Measurements from ENCODE around the gene KIF26B.

Gene KIF26B

DNA sequence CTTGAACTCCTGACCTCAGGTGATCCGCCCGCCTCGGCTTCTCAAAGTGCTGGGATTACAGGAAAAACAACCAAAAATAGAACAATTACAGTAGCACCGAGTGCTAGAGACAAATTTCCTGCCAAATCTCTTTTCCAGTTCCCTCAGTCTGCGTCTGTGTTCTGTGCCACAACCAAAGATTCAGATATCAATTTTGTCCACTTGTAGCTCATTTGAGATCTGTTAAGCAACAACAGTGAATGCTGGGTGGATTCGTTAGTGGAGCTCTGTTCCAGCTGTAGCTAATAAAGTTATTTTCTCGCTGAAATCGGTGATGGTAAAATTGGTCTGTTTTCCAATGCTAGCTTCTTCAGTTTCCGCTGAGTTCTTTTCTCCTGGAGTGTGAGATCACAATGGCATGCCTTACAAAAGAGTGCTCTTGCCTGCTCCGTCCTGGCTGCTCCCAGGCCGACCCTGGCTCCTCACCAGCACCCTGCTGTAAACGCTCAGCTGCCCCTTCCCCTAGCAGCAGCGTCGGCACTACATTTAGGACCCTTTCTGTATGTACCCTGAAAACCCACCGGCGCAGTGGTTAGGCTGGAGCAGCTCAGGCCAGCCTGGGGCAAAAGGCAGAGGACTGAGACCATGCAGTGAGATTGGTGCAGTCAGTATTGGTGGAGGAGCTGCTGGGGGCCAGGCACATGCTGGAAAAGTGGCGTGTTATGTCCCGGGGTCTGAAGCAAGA lies 395.4 kb downstream of the KIF26B start:
- DNase-seq (ENCODE audit: low read depth): no peak
- no peak for TF ChIP-seq POLR2A (IDR thresholded peaks at IDR 0.05; ENCODE audit: extremely low read depth, insufficient read length)
- TF ChIP-seq, protein P1, sequence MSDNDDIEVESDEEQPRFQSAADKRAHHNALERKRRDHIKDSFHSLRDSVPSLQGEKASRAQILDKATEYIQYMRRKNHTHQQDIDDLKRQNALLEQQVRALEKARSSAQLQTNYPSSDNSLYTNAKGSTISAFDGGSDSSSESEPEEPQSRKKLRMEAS (IDR thresholded peaks at IDR 0.05; ENCODE audit: low read depth, low read length): no peak
- no peak for TF ChIP-seq MYC (IDR thresholded peaks at IDR 0.05; ENCODE audit: low read depth, low read length)
- TF ChIP-seq, protein P2, sequence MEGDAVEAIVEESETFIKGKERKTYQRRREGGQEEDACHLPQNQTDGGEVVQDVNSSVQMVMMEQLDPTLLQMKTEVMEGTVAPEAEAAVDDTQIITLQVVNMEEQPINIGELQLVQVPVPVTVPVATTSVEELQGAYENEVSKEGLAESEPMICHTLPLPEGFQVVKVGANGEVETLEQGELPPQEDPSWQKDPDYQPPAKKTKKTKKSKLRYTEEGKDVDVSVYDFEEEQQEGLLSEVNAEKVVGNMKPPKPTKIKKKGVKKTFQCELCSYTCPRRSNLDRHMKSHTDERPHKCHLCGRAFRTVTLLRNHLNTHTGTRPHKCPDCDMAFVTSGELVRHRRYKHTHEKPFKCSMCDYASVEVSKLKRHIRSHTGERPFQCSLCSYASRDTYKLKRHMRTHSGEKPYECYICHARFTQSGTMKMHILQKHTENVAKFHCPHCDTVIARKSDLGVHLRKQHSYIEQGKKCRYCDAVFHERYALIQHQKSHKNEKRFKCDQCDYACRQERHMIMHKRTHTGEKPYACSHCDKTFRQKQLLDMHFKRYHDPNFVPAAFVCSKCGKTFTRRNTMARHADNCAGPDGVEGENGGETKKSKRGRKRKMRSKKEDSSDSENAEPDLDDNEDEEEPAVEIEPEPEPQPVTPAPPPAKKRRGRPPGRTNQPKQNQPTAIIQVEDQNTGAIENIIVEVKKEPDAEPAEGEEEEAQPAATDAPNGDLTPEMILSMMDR (IDR thresholded peaks at IDR 0.05; ENCODE audit: low read depth, low read length): no peak
- no peak overlapping the region for H3K4me3 ChIP-seq (ENCODE audit: low read depth, low read length)

DNA sequence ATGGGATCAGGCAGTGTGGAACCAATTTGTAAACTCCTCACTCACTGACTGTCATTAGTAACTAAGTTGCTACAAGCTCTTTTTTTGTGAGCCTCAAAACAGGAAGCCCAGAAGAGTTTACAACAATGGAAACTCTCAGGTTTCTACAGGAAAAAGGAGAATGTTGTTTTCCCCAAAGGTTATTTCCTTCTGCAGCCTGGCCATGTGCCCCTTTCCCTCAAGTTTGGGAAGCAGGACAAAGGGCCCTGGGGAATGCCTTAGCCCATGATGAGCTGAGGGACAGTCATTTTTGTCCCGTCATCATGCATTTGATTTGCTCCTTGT lies 395.9 kb downstream of the KIF26B start:
- DNase-seq (ENCODE audit: low read depth): no peak
- TF ChIP-seq, protein P1 (IDR thresholded peaks at IDR 0.05; ENCODE audit: low read depth, low read length): no peak
- TF ChIP-seq, protein P2 (IDR thresholded peaks at IDR 0.05; ENCODE audit: low read depth, low read length): no peak
- TF ChIP-seq MYC (IDR thresholded peaks at IDR 0.05; ENCODE audit: low read depth, low read length) (no peak), POLR2A (IDR thresholded peaks at IDR 0.05; ENCODE audit: extremely low read depth, insufficient read length) (no peak)
- H3K4me3 ChIP-seq (ENCODE audit: low read depth, low read length): no peak overlapping the region

DNA sequence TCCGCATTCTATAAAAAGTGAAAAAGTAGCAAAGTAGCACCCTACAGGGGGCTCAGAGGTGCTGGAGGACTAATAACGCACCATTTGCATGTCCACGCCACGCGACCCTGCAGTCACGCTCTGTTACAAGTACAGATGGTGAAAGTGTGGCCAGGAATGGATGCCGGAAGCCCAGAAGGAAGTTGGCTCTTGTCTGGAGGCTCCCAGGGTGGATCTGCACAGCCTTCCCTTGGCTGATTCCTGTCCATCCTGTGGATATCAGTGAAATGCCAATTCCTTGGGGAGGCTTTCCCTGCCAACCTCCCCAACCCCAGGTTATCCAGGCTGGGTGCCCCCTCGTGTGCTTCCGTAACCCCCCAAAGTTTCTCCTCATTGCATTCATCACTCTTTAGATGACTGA lies 396.8 kb downstream of the KIF26B start:
- DNase-seq (ENCODE audit: low read depth): no peak
- no peak overlapping the region for H3K4me3 ChIP-seq (ENCODE audit: low read depth, low read length)
- TF ChIP-seq POLR2A (IDR thresholded peaks at IDR 0.05; ENCODE audit: extremely low read depth, insufficient read length) (no peak), MYC (IDR thresholded peaks at IDR 0.05; ENCODE audit: low read depth, low read length) (no peak)
- TF ChIP-seq, protein P2 (IDR thresholded peaks at IDR 0.05; ENCODE audit: low read depth, low read length): no peak
- TF ChIP-seq, protein P1 (IDR thresholded peaks at IDR 0.05; ENCODE audit: low read depth, low read length): no peak

DNA sequence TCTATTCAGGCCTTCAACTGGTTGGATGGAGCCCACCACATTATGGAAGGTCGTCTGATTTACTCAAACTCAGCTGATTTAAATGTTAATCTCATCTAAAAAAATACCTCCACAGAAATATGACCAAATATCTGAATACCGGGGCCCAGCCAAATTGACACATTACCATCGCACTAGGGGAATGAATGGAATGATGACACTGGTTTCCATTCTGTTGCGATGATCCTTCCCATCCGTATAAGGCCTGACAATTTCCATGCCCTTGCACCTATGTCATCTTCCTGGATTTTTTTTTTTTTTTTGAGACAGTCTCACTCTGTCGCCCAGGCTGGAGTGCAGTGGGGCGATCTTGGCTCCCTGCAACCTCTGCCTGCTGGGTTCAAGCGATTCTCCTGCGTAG lies 397.5 kb downstream of the KIF26B start:
- no peak for TF ChIP-seq MYC (IDR thresholded peaks at IDR 0.05; ENCODE audit: low read depth, low read length)
- TF ChIP-seq, protein P2 (IDR thresholded peaks at IDR 0.05; ENCODE audit: low read depth, low read length): no peak
- no peak for TF ChIP-seq POLR2A (IDR thresholded peaks at IDR 0.05; ENCODE audit: extremely low read depth, insufficient read length)
- TF ChIP-seq, protein P1 (IDR thresholded peaks at IDR 0.05; ENCODE audit: low read depth, low read length): no peak
- H3K4me3 ChIP-seq (ENCODE audit: low read depth, low read length): no peak overlapping the region

DNA sequence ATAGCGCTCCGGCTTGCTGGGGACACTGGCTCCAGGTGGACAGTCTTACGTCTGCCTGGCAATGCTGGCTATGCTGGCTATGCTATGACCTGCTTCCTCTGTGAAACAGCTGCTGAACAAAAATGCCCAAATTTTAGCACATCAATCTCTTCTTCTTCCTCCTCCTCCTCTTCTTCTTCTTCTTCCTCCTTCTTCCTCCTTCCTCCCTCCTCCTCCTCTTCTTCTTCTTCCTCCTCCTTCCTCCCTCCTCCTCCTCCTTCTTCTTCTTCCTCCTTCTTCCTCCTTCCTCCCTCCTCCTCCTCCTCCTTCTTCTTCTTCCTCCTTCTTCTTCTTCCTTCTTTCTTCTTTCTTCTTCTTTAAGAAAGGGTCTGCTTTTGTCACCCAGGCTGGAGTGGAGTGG lies 401.3 kb downstream of the KIF26B start:
- no peak for TF ChIP-seq MYC (IDR thresholded peaks at IDR 0.05; ENCODE audit: low read depth, low read length)
- TF ChIP-seq, protein P1 (IDR thresholded peaks at IDR 0.05; ENCODE audit: low read depth, low read length): no peak
- TF ChIP-seq, protein P2 (IDR thresholded peaks at IDR 0.05; ENCODE audit: low read depth, low read length): no peak
- TF ChIP-seq POLR2A (IDR thresholded peaks at IDR 0.05; ENCODE audit: extremely low read depth, insufficient read length): no peak
- DNase-seq (ENCODE audit: low read depth): no peak

More for the DNA sequence above, 397.5 kb downstream of the KIF26B start:
- no peak for DNase-seq (ENCODE audit: low read depth)

More for the DNA sequence above, 401.3 kb downstream of the KIF26B start:
- no peak overlapping the region for H3K4me3 ChIP-seq (ENCODE audit: low read depth, low read length)

Measured in NB4 (cell line).